ENCODE results near the gene PPFIA4.

The PPFIA4 gene

DNA sequence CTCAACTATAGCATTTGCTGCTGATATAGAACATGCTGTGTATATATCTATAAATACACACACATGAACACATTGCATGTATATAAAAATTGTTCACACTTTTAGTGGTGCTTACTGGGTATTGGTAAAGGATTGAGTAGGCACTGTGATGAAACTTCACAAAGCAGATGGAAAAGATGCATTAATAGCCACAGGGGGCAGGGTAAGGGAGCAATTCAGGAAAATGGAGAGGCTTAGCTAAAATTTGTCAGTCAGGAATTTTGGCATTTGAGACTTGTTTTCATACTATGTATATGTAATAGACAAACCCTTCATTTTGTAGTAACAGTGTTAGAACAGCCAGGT, 633 bp upstream of the PPFIA4 start:
- no peaks in the 10 kb centered on the region for H3K36me3 ChIP-seq (ENCODE audit: control insufficient read depth, insufficient read depth, low read length)
- peak overlapping the region; percentile 18 for H3K9ac ChIP-seq (ENCODE audit: low read length)
- peak overlapping the region; percentile 53 for H3K4me3 ChIP-seq (ENCODE audit: low read length)

DNA sequence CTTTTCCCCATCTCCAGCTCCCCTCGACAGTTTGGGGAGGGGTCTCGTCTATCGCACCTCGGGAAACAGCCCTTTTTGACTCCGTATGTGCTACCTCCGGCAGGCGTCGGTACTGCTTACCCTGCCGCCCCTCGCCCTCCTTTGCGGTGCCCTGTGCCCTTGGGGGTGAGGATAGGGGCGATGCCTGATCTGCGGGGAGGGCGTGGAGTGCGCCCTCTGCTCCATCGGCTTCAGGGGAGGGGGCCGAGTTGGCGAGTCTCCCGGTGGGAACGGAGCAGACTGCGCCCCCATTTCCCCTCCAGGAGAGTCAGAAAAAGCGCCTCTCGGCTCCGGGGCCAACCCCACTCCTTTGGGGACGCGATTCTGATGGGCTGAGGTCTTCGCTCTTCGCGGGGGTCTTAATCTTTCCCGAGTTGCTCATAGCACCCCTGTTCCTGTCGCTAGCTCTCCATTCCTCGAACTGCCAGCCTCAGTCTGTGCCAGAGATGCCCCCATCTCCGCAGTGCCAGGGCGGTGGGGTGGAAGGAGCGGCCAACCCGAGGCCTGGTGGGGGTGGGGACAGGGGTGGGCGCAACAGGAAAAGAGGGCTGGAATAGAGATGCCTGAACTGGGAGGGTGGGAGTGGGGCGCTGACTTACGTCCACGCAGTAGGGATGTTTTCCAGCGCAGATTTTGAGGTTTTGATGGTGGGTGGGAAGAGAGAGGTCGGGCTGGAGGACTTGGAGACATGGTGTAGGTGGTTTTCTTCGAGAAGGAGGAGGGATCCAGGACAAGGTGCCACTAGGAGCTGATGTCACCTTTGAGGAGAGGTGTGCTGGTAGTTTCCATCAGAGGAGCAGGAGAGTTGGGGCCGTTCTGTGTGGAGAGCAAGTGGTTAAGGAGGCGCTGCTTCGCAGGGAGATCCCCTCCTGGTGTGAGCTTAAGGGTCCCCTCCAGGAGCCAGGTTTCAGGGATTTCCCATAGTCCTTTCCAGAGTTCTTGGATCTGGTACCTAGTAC, 674 bp downstream of the PPFIA4 start:
- H3K9ac ChIP-seq (ENCODE audit: low read length): peak overlapping the region; percentile 49
- peaks cover 21% of the 10 kb centered on the region for H3K27me3 ChIP-seq (ENCODE audit: control insufficient read depth, insufficient read depth, low read length)
- H3K9me3 ChIP-seq (ENCODE audit: control insufficient read depth, low read length): no peaks in the 10 kb centered on the region
- peak overlapping the region; percentile 53 for H3K4me3 ChIP-seq (ENCODE audit: low read length)
- no peaks in the 10 kb centered on the region for H3K36me3 ChIP-seq (ENCODE audit: control insufficient read depth, insufficient read depth, low read length)
- peaks cover 18% of the 10 kb centered on the region for H3K4me1 ChIP-seq (ENCODE audit: control insufficient read depth, insufficient read depth, low read length)

More for the DNA sequence above, 633 bp upstream of the PPFIA4 start:
- Histone ChIP-seq H3K4me1 (ENCODE audit: control insufficient read depth, insufficient read depth, low read length) (peaks cover 18% of the 10 kb centered on the region), H3K9me3 (ENCODE audit: control insufficient read depth, low read length) (no peaks in the 10 kb centered on the region), H3K27me3 (ENCODE audit: control insufficient read depth, insufficient read depth, low read length) (peaks cover 21% of the 10 kb centered on the region)

DNA sequence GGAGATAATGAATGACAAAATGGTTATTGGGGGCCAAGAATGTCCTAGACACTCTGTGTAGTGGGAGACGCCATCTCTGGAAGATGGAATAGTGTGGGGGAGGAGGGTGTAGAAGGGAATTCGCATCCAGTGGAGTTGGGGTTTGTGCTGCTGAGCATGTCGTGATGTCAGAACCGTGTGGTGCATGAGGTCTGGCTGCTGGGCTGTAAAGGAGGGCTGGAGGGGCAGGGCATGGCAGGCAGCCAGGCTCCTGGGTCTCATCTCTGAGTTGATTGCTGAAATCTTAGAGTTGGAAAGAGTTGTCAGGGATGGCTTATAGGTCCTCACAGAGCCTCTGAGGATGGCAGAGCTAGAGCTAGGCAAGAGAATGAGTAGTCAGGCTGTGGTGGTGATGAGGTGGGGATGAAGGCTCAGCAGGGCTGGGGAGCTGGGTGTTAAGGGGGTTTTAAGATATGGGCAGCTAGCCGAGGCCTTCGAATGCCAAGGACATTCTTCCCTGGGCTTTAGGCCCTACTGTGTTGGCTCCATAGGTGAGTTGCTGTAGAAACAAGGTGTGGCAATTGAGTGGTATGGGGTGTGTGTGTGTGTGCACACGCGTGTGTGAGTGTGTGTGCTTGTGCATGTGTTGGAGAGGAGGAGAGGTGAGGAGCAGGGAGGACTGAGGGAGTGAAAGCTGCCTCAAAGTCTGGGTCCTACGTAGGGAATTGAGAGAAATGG, 1.9 kb downstream of the PPFIA4 start:
- Histone ChIP-seq H3K36me3 (ENCODE audit: control insufficient read depth, insufficient read depth, low read length) (no peaks in the 10 kb centered on the region), H3K9ac (ENCODE audit: low read length) (no peak overlapping the region), H3K4me3 (ENCODE audit: low read length) (no peak overlapping the region), H3K4me1 (ENCODE audit: control insufficient read depth, insufficient read depth, low read length) (peaks cover 18% of the 10 kb centered on the region), H3K27me3 (ENCODE audit: control insufficient read depth, insufficient read depth, low read length) (peaks cover 21% of the 10 kb centered on the region), H3K9me3 (ENCODE audit: control insufficient read depth, low read length) (no peaks in the 10 kb centered on the region)

DNA sequence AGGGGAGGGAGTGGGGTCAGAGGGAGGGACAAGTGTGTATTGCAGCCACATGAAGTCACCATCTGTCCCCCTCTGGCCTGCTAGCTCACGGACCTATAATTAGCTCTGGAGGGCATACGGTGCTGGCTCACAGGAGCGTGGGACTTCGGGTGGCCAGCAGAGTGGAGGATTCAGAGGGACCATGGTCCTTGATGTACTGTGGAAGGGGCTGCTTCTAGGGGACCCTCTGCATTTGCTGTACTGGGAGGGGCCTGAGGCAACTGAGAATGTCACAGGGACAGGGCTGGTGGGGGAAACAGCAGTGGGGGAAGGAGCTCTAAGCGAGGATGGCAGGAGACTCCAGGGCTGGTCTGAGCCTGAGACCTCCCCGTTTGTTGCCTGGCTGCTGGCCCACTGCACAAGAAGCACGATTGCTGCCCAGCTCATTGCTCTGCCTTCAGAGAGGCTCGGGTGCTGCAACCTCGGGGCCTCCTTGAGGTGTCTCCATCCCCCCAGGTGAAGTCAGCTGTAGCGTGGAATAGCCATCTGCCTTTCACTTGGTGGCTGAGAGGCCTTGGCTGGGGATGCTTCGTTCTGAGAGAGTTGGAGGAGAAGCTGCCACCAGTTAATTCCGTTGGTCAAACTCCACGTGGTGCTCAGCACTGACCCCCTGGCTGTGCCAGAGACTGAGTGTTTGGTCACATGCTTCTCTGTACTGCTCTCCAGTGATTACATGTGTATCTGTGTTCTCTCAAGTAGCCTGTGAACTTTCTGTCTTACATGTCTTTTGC, 2.7 kb downstream of the PPFIA4 start:
- H3K4me3 ChIP-seq (ENCODE audit: low read length): no peak overlapping the region
- no peak overlapping the region for H3K9ac ChIP-seq (ENCODE audit: low read length)
- H3K4me1 ChIP-seq (ENCODE audit: control insufficient read depth, insufficient read depth, low read length): peaks cover 18% of the 10 kb centered on the region
- peaks cover 21% of the 10 kb centered on the region for H3K27me3 ChIP-seq (ENCODE audit: control insufficient read depth, insufficient read depth, low read length)
- H3K36me3 ChIP-seq (ENCODE audit: control insufficient read depth, insufficient read depth, low read length): no peaks in the 10 kb centered on the region
- no peaks in the 10 kb centered on the region for H3K9me3 ChIP-seq (ENCODE audit: control insufficient read depth, low read length)

DNA sequence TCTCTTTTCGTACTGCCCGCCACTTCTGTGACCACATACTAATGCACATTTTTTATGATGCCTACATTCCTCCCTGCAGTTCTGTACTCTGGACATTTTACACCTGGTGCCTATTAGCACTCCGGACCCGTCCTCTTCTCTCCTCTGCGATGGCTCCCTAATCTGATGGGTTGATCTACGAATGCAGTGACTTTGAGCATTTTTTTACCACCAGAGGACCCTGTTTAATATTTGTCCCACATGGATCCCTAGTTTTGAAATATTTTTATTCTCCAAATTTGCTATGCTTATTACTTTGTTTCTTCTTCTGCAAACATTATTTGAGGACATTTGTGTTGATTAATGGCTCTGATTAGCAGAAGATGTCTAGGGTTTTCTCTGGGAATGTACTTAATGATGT, 5.2 kb downstream of the PPFIA4 start:
- Histone ChIP-seq H3K4me3 (ENCODE audit: low read length) (no peak overlapping the region), H3K4me1 (ENCODE audit: control insufficient read depth, insufficient read depth, low read length) (peaks cover 11% of the 10 kb centered on the region), H3K9ac (ENCODE audit: low read length) (no peak overlapping the region), H3K27me3 (ENCODE audit: control insufficient read depth, insufficient read depth, low read length) (peaks cover 21% of the 10 kb centered on the region), H3K36me3 (ENCODE audit: control insufficient read depth, insufficient read depth, low read length) (no peaks in the 10 kb centered on the region), H3K9me3 (ENCODE audit: control insufficient read depth, low read length) (no peaks in the 10 kb centered on the region)

DNA sequence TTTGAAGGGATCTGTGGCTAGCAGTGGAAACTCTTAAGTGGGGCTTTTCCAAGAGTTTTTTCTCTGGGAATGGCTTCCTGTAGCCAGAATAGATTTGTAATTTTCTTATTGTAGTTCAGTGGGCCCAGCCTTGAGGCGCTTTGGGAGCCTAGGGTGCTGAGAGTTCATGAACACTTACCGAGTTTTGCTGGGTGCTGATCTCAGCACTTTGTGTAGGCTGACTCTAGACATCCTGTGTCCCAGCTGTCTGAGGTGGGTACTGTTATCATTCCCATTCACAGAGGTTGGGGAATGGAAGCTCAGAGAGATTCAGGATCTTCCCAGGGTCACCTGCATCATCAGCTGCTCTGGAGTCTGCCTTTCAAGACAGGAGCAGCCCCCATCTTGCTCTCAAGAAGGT, 7.0 kb downstream of the PPFIA4 start:
- H3K4me1 ChIP-seq (ENCODE audit: control insufficient read depth, insufficient read depth, low read length): no peaks in the 10 kb centered on the region
- H3K27me3 ChIP-seq (ENCODE audit: control insufficient read depth, insufficient read depth, low read length): peaks cover 3% of the 10 kb centered on the region
- H3K36me3 ChIP-seq (ENCODE audit: control insufficient read depth, insufficient read depth, low read length): no peaks in the 10 kb centered on the region
- H3K4me3 ChIP-seq (ENCODE audit: low read length): no peak overlapping the region
- H3K9me3 ChIP-seq (ENCODE audit: control insufficient read depth, low read length): no peaks in the 10 kb centered on the region
- no peak overlapping the region for H3K9ac ChIP-seq (ENCODE audit: low read length)

DNA sequence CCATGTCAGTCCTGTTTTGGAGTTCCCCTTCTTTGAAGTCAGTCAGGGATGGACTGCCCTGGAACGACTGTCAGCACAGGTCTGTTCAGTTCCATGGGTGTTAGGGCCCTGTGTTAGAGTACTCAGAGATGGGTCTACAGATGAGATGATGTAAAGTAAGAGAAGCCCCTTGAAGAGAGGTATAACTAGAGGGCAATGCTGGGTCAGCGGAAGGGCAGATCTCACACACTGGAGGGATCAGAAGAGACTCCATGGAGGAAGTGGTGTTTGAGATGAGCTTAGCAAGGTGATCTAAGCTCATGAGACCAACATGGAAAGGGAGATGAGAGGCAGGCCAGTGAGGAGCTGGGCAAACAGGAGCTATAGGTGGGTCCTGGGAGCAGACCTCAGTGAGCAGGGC, 7.6 kb downstream of the PPFIA4 start:
- Histone ChIP-seq H3K36me3 (ENCODE audit: control insufficient read depth, insufficient read depth, low read length) (no peaks in the 10 kb centered on the region), H3K9ac (ENCODE audit: low read length) (no peak overlapping the region), H3K4me1 (ENCODE audit: control insufficient read depth, insufficient read depth, low read length) (no peaks in the 10 kb centered on the region), H3K27me3 (ENCODE audit: control insufficient read depth, insufficient read depth, low read length) (peaks cover 6% of the 10 kb centered on the region), H3K9me3 (ENCODE audit: control insufficient read depth, low read length) (no peaks in the 10 kb centered on the region), H3K4me3 (ENCODE audit: low read length) (no peak overlapping the region)

DNA sequence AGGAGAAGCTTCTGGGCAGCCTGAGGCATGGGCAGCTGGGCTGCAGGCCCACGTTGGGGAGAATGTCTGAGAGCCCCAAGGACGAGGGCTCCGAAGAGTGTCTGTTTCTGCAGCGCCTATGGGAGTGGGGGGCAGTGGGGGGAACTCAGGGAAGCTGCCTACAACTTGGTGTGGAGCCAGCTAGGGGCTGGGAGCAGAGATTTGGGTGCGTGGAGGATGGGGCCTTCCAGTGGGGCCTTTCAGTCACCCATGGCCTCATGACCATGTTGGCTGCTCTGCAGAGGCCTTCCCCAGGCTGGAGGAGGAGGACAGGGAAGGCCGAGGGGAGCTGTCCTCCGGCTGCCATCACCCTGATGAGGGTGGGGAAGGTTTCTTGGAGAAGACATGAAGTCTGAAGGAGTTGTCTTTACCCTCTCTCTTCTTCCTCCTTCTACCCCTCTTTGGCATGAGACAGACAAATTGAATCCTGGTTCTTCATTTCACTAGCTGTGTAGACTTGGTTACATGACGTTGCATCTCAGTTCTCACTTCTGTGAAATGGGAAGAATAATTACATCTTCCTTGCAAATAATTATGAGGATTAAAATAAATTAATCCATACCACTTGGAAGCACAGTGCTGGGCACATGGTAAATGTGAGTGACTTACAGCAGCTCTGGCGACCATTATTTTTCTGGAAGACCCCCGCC, 8.3 kb downstream of the PPFIA4 start:
- no peak overlapping the region for H3K9ac ChIP-seq (ENCODE audit: low read length)
- no peaks in the 10 kb centered on the region for H3K4me1 ChIP-seq (ENCODE audit: control insufficient read depth, insufficient read depth, low read length)
- H3K4me3 ChIP-seq (ENCODE audit: low read length): no peak overlapping the region
- no peaks in the 10 kb centered on the region for H3K36me3 ChIP-seq (ENCODE audit: control insufficient read depth, insufficient read depth, low read length)
- H3K27me3 ChIP-seq (ENCODE audit: control insufficient read depth, insufficient read depth, low read length): peaks cover 8% of the 10 kb centered on the region
- no peaks in the 10 kb centered on the region for H3K9me3 ChIP-seq (ENCODE audit: control insufficient read depth, low read length)

DNA sequence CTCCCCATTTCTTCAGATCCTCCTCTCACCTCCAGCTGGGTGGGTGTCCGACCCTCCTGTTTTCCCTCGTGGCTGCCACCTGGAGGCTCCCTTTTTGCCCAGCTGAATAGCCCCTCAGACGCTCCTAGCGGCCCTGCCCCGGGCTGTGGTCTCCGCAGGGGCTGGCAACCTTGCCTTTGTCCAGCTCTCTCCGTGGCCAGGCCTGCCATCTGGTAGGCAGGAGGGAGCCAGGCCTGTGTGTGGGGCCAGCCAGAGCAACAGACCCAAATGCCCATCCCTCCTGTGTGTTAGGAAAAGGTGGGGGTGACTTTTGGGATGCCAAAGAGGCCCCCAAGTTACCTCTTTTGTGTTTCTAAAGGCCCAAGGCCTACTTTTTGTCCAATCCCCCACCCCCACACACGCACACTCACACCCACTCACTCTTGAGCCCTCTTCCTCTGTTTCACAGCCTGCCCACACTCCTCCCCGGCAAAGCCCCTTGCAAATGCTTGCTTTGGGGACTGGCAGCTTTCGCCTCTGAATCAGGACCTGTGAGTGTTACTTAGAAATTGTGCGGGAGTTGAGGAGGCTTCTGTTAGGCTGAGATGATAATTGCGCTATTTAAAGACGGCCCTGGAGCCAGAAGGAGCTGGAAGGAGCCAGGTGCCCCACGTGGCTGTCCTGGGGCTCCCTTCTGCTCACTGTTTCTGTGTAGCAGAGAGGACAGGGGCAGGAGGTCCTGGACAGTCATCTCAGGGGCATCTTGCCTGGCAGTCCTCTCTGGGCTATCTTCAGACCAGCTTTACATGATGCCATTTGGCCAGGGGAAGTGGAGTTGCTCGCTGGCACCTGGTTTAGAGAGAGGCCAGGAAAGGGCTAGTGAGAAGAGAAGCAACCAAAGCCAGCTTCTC, 9.1 kb downstream of the PPFIA4 start:
- Histone ChIP-seq H3K9ac (ENCODE audit: low read length) (no peak overlapping the region), H3K36me3 (ENCODE audit: control insufficient read depth, insufficient read depth, low read length) (no peaks in the 10 kb centered on the region), H3K4me3 (ENCODE audit: low read length) (no peak overlapping the region), H3K9me3 (ENCODE audit: control insufficient read depth, low read length) (no peaks in the 10 kb centered on the region), H3K27me3 (ENCODE audit: control insufficient read depth, insufficient read depth, low read length) (peaks cover 8% of the 10 kb centered on the region), H3K4me1 (ENCODE audit: control insufficient read depth, insufficient read depth, low read length) (no peaks in the 10 kb centered on the region)

DNA sequence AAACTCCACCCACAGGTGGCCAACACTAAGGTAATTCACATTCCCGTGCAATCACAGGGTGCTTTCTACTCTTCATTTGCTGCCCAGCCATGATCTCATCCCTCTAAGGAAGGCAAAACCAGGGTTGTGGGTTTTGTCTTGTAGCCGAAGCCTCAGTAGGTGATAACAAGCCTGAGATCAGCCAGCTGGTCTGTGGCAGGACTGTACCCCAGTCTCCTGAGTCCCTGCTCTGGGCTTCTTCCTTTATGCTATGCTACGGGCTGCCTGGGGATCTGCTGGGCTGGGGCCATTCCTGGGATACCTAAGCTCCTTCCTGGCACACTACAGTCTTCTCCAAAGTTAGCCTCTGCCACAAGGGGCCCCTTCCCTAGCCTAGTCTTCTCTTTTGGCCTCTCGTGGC, 9.8 kb downstream of the PPFIA4 start:
- H3K9ac ChIP-seq (ENCODE audit: low read length): no peak overlapping the region
- no peak overlapping the region for H3K4me3 ChIP-seq (ENCODE audit: low read length)
- no peaks in the 10 kb centered on the region for H3K36me3 ChIP-seq (ENCODE audit: control insufficient read depth, insufficient read depth, low read length)
- no peaks in the 10 kb centered on the region for H3K9me3 ChIP-seq (ENCODE audit: control insufficient read depth, low read length)
- H3K27me3 ChIP-seq (ENCODE audit: control insufficient read depth, insufficient read depth, low read length): peaks cover 8% of the 10 kb centered on the region
- H3K4me1 ChIP-seq (ENCODE audit: control insufficient read depth, insufficient read depth, low read length): no peaks in the 10 kb centered on the region

DNA sequence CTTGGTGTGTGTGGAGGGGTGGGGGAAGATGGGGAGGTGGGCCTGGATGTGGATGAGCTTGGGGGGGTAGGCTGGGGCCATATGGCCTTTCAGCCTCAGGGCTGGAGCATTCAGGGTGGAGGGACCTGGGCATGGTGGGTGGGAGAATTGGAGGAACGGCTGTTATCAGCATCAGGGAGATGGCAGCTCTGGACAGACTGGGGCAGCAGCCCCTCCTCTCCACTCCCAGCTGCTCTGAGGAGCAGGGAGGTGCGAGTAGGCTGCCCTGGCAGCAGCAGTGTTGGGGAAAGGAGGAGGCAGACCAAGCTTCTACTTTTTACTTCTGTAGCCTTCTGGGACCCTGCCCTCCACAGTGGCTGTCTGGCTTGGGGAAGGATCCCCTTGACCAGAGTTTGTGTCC, 10.2 kb downstream of the PPFIA4 start:
- Histone ChIP-seq H3K4me1 (ENCODE audit: control insufficient read depth, insufficient read depth, low read length) (no peaks in the 10 kb centered on the region), H3K27me3 (ENCODE audit: control insufficient read depth, insufficient read depth, low read length) (peaks cover 8% of the 10 kb centered on the region), H3K4me3 (ENCODE audit: low read length) (no peak overlapping the region)

More for the DNA sequence above, 10.2 kb downstream of the PPFIA4 start:
- H3K9ac ChIP-seq (ENCODE audit: low read length): no peak overlapping the region
- H3K9me3 ChIP-seq (ENCODE audit: control insufficient read depth, low read length): no peaks in the 10 kb centered on the region
- H3K36me3 ChIP-seq (ENCODE audit: control insufficient read depth, insufficient read depth, low read length): no peaks in the 10 kb centered on the region

Data from mucosa of stomach (tissue), 1 donor.